ENCODE results near the gene MAST4. TPM values are rescaled to one million over a fixed set of nuclear protein-coding genes. Genes with fewer than 3 reads are reported as not detected.

MAST4 gene
- total RNA-seq, 1 donor from 2014 or later, result 10.5 TPM

GRCh38 chr5:67173959-67174358 is 577.8 kb downstream of the MAST4 start:
- Mint-ChIP-seq H3K4me1 (ENCODE audit: unreplicated experiment) (no peaks in the 10 kb centered on the region), H3K4me3 (ENCODE audit: unreplicated experiment) (no peak overlapping the region), H3K27me3 (ENCODE audit: unreplicated experiment) (no peaks in the 10 kb centered on the region), H3K36me3 (ENCODE audit: unreplicated experiment) (no peaks in the 10 kb centered on the region), H3K27ac (ENCODE audit: unreplicated experiment) (no peak overlapping the region), H3K9me3 (ENCODE audit: unreplicated experiment) (peaks cover 11% of the 10 kb centered on the region)
- no peak for TF ChIP-seq CTCF (IDR thresholded peaks at IDR 0.05)
- no peak for DNase-seq (ENCODE audit: extremely low spot score, unreplicated experiment)

GRCh38 chr5:67176936-67177335 is 580.7 kb downstream of the MAST4 start:
- H3K36me3 Mint-ChIP-seq (ENCODE audit: unreplicated experiment), result no peaks in the 10 kb centered on the region

GRCh38 chr5:67178085-67178484 is 581.9 kb downstream of the MAST4 start:
- no peak for DNase-seq (ENCODE audit: extremely low spot score, unreplicated experiment)
- Mint-ChIP-seq H3K36me3 (ENCODE audit: unreplicated experiment) (no peaks in the 10 kb centered on the region), H3K4me1 (ENCODE audit: unreplicated experiment) (peaks cover 11% of the 10 kb centered on the region), H3K9me3 (ENCODE audit: unreplicated experiment) (peaks cover 11% of the 10 kb centered on the region), H3K4me3 (ENCODE audit: unreplicated experiment) (no peak overlapping the region), H3K27me3 (ENCODE audit: unreplicated experiment) (no peaks in the 10 kb centered on the region), H3K27ac (ENCODE audit: unreplicated experiment) (no peak overlapping the region)
- TF ChIP-seq CTCF (IDR thresholded peaks at IDR 0.05), result no peak

More at GRCh38 chr5:67176936-67177335, 580.7 kb downstream of the MAST4 start:
- Mint-ChIP-seq H3K27me3 (ENCODE audit: unreplicated experiment) (no peaks in the 10 kb centered on the region), H3K4me1 (ENCODE audit: unreplicated experiment) (peaks cover 2% of the 10 kb centered on the region), H3K4me3 (ENCODE audit: unreplicated experiment) (no peak overlapping the region), H3K9me3 (ENCODE audit: unreplicated experiment) (peaks cover 11% of the 10 kb centered on the region), H3K27ac (ENCODE audit: unreplicated experiment) (no peak overlapping the region)
- no peak for DNase-seq (ENCODE audit: extremely low spot score, unreplicated experiment)
- TF ChIP-seq CTCF (IDR thresholded peaks at IDR 0.05), result no peak

- Mint-ChIP-seq H3K4me3 (ENCODE audit: unreplicated experiment) (no peak overlapping the region), H3K4me1 (ENCODE audit: unreplicated experiment) (peaks cover 11% of the 10 kb centered on the region), H3K9me3 (ENCODE audit: unreplicated experiment) (peaks cover 11% of the 10 kb centered on the region), H3K36me3 (ENCODE audit: unreplicated experiment) (no peaks in the 10 kb centered on the region), H3K27me3 (ENCODE audit: unreplicated experiment) (no peaks in the 10 kb centered on the region), H3K27ac (ENCODE audit: unreplicated experiment) (no peak overlapping the region)
- no peak for TF ChIP-seq CTCF (IDR thresholded peaks at IDR 0.05)
- DNase-seq (ENCODE audit: extremely low spot score, unreplicated experiment), result no peak
These were observed 582.8 kb downstream of the MAST4 start for GRCh38 chr5:67178966-67179365.

GRCh38 chr5:67179697-67180361 is 583.6 kb downstream of the MAST4 start:
- H3K36me3 Mint-ChIP-seq (ENCODE audit: unreplicated experiment), result no peaks in the 10 kb centered on the region
- H3K27ac Mint-ChIP-seq (ENCODE audit: unreplicated experiment), result no peak overlapping the region
- no peak for DNase-seq (ENCODE audit: extremely low spot score, unreplicated experiment)
- peaks cover 11% of the 10 kb centered on the region for H3K9me3 Mint-ChIP-seq (ENCODE audit: unreplicated experiment)
- no peak for TF ChIP-seq CTCF (IDR thresholded peaks at IDR 0.05)
- no peaks in the 10 kb centered on the region for H3K27me3 Mint-ChIP-seq (ENCODE audit: unreplicated experiment)
- no peak overlapping the region for H3K4me3 Mint-ChIP-seq (ENCODE audit: unreplicated experiment)
- peaks cover 11% of the 10 kb centered on the region for H3K4me1 Mint-ChIP-seq (ENCODE audit: unreplicated experiment)

Data from osteocyte (in vitro differentiated cells).